Hematopoietic multipotent progenitor cell treated with erythropoietin and hydrocortisone succinate and interleukin-3 and kit ligand, for 15 days (in vitro differentiated cells): ENCODE measurements around the gene MRPS18A.
"Not testable (repeated sequence)": the region's sequence is repeated elsewhere in the genome, so short reads cannot be mapped to it uniquely, and the experiment has no call there.

ENCODE experiments used
- DNase-seq: peaks from one replicate; pipeline ENCODE4 v3.0.0-alpha.2; 2015; ENCODE audit warnings: low spot score

MRPS18A gene

GRCh38 chr6:43634702-43635303 lies 52.8 kb downstream of the MRPS18A start:
- DNase-seq = no peak

GRCh38 chr6:43633002-43633401 lies 54.6 kb downstream of the MRPS18A start:
- DNase-seq = not testable (repeated sequence)

- peak; percentile 93 for DNase-seq
These were observed 56.5 kb downstream of the MRPS18A start for GRCh38 chr6:43630980-43631619.

GRCh38 chr6:43629505-43630300 lies 57.9 kb downstream of the MRPS18A start:
- DNase-seq = peak; percentile 97

- DNase-seq = peak; percentile 97
These were observed 58.5 kb downstream of the MRPS18A start, which contains the start of gene GTPBP2 for GRCh38 chr6:43629104-43629504. Gene GTPBP2 (minus strand): TSS chr6:43629264. CDS start chr6:43629162, 102 bp downstream.

- peak; percentile 38 for DNase-seq
These were observed 59.0 kb downstream of the MRPS18A start for GRCh38 chr6:43628393-43629103.

- DNase-seq = peak; percentile 81
These were observed 60.4 kb downstream of the MRPS18A start for GRCh38 chr6:43627008-43627825.

- DNase-seq = no peak
These were observed 62.1 kb downstream of the MRPS18A start for GRCh38 chr6:43625393-43625992.

- DNase-seq = no peak
These were observed 62.8 kb downstream of the MRPS18A start for GRCh38 chr6:43624786-43625288.

- no peak for DNase-seq
These were observed 63.5 kb downstream of the MRPS18A start for GRCh38 chr6:43623880-43624785.

GRCh38 chr6:43622541-43622940 lies 65.0 kb downstream of the MRPS18A start:
- no peak for DNase-seq

GRCh38 chr6:43621836-43622180 lies 65.8 kb downstream of the MRPS18A start:
- DNase-seq = no peak
